ENCODE measurements around the gene MAPK14. TPM values are rescaled to one million over a fixed set of nuclear protein-coding genes. Genes with fewer than 3 reads are reported as not detected.

MAPK14 gene
- total and polyA plus RNA-seq, 10 of the 15 experiments (the other 5 are each of a cell fraction or from before 2014, with no cell fraction given): 12.5 to 59.5 (median 43.0) TPM

GRCh38 chr6:36028877-36029324, 1.3 kb downstream of the MAPK14 start:
- H2AFZ ChIP-seq (ENCODE audit: control insufficient read depth, low read depth, low read length): peak overlapping the region; percentile 41
- peak overlapping the region; percentile 87 for H3K4me3 ChIP-seq
- ATAC-seq: peak; percentile 58
- H3K4me2 ChIP-seq (ENCODE audit: control insufficient read depth, insufficient read depth): peak overlapping the region; percentile 80; the same call in 1 of the 2 replicates
- ChIA-PET POLR2A (interaction anchor here (0.6 to 4.0 kb wide), 20 partner anchors 10 to 540 kb away, joined by 3 to 30 read pairs (median 5); partner anchors contain the start of gene SRPK1), RAD21 (ENCODE audit: unreplicated experiment) (interaction anchor here (0.7 to 6.8 kb wide), 20 partner anchors 10 to 338 kb away, joined by 3 to 140 read pairs (median 6); partner anchors contain the start of gene SRPK1), SMC1A (ENCODE audit: uncharacterized antibody, unreplicated experiment) (interaction anchor here (0.6 to 6.8 kb wide), 31 partner anchors 9 to 726 kb away, joined by 3 to 167 read pairs (median 5); no protein-coding TSS in a partner anchor), CTCF (interaction anchor here (0.6 to 6.6 kb wide), 19 partner anchors 9 to 1328 kb away, joined by 3 to 165 read pairs (median 5); partner anchors contain the start of gene ARMC12)
- H3K9me3 ChIP-seq (replicated peaks; ENCODE audit: control insufficient read depth, insufficient read depth, low read length): no peaks in the 10 kb centered on the region
- H3K27me3 ChIP-seq (replicated peaks in 1 of 2; ENCODE audit: control insufficient read depth in 2 of 2, insufficient read depth in 2 of 2, low read length in 1 of 2): no peaks in the 10 kb centered on the region; a peak in 1 of 4 replicates
- TSS peak; percentile 75 for BruUV-seq (replicated peaks)
- in situ Hi-C loops (cut with MboI) (loop anchor here (5.0 kb wide), 1 partner anchor 68 kb away; no protein-coding TSS in a partner anchor), intact Hi-C loops (cut with micrococcal nuclease; ENCODE audit: unreplicated experiment) (loop anchor here (5.0 kb wide), 1 partner anchor 273 kb away; no protein-coding TSS in a partner anchor)
- under 1% methylated on average over 13 of the region's 13 CpGs for WGBS (ENCODE audit: insufficient coverage, insufficient replicate concordance, low lambda C conversion rate, missing lambda C conversion rate)
- H4K20me1 ChIP-seq (ENCODE audit: control insufficient read depth, insufficient read depth): no peaks in the 10 kb centered on the region
- peaks cover 63% of the 10 kb centered on the region for H3K79me2 ChIP-seq (ENCODE audit: control insufficient read depth, insufficient read depth, low read length)
- peak overlapping the region; percentile 84 for H3K27ac ChIP-seq (ENCODE audit: control insufficient read depth, insufficient read depth)
- FAIRE-seq: no peak
- H3K4me1 ChIP-seq (ENCODE audit: control insufficient read depth, insufficient read depth, low read length): no peaks in the 10 kb centered on the region; the same call in 1 of the 2 replicates
- H3K9ac ChIP-seq (ENCODE audit: control insufficient read depth, insufficient read depth, low read length): peak overlapping the region; percentile 91
- DNase-seq (ENCODE audit: low read depth, low spot score): no peak
- no peaks in the 10 kb centered on the region for H3K36me3 ChIP-seq (ENCODE audit: control insufficient read depth in 2 of 2, insufficient read depth in 2 of 2, low read length in 1 of 2)
- no peak for TF ChIP-seq ZNF274 (IDR thresholded peaks at IDR 0.05; ENCODE audit: insufficient read depth, insufficient read length)
- no peak for TF ChIP-seq NKRF (conservative IDR thresholded peaks at IDR 0.05)
- TF ChIP-seq, protein P1, sequence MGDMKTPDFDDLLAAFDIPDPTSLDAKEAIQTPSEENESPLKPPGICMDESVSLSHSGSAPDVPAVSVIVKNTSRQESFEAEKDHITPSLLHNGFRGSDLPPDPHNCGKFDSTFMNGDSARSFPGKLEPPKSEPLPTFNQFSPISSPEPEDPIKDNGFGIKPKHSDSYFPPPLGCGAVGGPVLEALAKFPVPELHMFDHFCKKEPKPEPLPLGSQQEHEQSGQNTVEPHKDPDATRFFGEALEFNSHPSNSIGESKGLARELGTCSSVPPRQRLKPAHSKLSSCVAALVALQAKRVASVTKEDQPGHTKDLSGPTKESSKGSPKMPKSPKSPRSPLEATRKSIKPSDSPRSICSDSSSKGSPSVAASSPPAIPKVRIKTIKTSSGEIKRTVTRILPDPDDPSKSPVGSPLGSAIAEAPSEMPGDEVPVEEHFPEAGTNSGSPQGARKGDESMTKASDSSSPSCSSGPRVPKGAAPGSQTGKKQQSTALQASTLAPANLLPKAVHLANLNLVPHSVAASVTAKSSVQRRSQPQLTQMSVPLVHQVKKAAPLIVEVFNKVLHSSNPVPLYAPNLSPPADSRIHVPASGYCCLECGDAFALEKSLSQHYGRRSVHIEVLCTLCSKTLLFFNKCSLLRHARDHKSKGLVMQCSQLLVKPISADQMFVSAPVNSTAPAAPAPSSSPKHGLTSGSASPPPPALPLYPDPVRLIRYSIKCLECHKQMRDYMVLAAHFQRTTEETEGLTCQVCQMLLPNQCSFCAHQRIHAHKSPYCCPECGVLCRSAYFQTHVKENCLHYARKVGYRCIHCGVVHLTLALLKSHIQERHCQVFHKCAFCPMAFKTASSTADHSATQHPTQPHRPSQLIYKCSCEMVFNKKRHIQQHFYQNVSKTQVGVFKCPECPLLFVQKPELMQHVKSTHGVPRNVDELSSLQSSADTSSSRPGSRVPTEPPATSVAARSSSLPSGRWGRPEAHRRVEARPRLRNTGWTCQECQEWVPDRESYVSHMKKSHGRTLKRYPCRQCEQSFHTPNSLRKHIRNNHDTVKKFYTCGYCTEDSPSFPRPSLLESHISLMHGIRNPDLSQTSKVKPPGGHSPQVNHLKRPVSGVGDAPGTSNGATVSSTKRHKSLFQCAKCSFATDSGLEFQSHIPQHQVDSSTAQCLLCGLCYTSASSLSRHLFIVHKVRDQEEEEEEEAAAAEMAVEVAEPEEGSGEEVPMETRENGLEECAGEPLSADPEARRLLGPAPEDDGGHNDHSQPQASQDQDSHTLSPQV (IDR thresholded peaks at IDR 0.05): no peak
- 0 out of 2 replicates have a peak, but pooled peaks have one; percentile 12 for TF ChIP-seq MTA2 (IDR thresholded peaks at IDR 0.05; ENCODE audit: low read depth)
- 0 out of 2 replicates have a peak, but pooled peaks have one; percentile 32 for TF ChIP-seq ZSCAN29 (IDR thresholded peaks at IDR 0.05)
- TF ChIP-seq, protein P2, sequence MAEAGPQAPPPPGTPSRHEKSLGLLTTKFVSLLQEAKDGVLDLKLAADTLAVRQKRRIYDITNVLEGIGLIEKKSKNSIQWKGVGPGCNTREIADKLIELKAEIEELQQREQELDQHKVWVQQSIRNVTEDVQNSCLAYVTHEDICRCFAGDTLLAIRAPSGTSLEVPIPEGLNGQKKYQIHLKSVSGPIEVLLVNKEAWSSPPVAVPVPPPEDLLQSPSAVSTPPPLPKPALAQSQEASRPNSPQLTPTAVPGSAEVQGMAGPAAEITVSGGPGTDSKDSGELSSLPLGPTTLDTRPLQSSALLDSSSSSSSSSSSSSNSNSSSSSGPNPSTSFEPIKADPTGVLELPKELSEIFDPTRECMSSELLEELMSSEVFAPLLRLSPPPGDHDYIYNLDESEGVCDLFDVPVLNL (IDR thresholded peaks at IDR 0.05; ENCODE audit: low read depth, low read length): no peak
- no peak for TF ChIP-seq HDAC6 (IDR thresholded peaks at IDR 0.05; ENCODE audit: unreplicated experiment)
- TF ChIP-seq KAT2A (conservative IDR thresholded peaks at IDR 0.05; ENCODE audit: control insufficient read depth, low read depth, low read length): no peak
- no peak for TF ChIP-seq CHD4 (IDR thresholded peaks at IDR 0.05)
- no peak for TF ChIP-seq CREM (IDR thresholded peaks at IDR 0.05; ENCODE audit: low read depth)
- TF ChIP-seq ZBTB4 (CRISPR knock-in tag; IDR thresholded peaks at IDR 0.05): no peak
- TF ChIP-seq RUNX3 (IDR thresholded peaks at IDR 0.05; ENCODE audit: low read length): 0 out of 2 replicates have a peak, but pooled peaks have one; percentile 3
